Measurements from ENCODE around the gene F12. TPM values are rescaled to one million over a fixed set of nuclear protein-coding genes. Genes with fewer than 3 reads are reported as not detected.
A peak's percentile ranks its signal among the peaks of the same experiment; 100 is the strongest.

Gene F12
- total RNA-seq, 1 experiment from 2014 or later, result 13.4 TPM

- Histone ChIP-seq H3K36me3 (ENCODE audit: control insufficient read depth, insufficient read depth, low read length) (no peaks in the 10 kb centered on the region; the same call in 1 of the 2 replicates), H3K27ac (ENCODE audit: low read length) (peak overlapping the region; percentile 84), H3K27me3 (ENCODE audit: control insufficient read depth, insufficient read depth, low read length) (no peaks in the 10 kb centered on the region), H3K4me3 (ENCODE audit: low read depth in 2 of 2, low read length in 2 of 2) (peak overlapping the region; percentile 54 to 70), H3K9me3 (ENCODE audit: control insufficient read depth, insufficient read depth, low read depth, low read length) (no peaks in the 10 kb centered on the region), H3K4me1 (ENCODE audit: control insufficient read depth, insufficient read depth, low read length) (peaks cover 49% of the 10 kb centered on the region)
- POLR2A ChIA-PET, result interaction anchor here (0.6 to 0.7 kb wide), 5 partner anchors 9 to 162 kb away, joined by 4 to 6 read pairs (median 4); no protein-coding TSS in a partner anchor
- DNase-seq (ENCODE audit: low read depth, low spot score), result no peak
- in situ Hi-C loops (cut with HindIII; ENCODE audit: low pct_unique_long_range_greater_than_20kb, low sequenced_read_pairs) (no loop called here), intact Hi-C loops (cut with micrococcal nuclease; ENCODE audit: unreplicated experiment) (no loop called here)
- no peak for ATAC-seq
- no TSS peak for BruUV-seq (replicated peaks)
- CTCF ChIA-PET, result interaction anchor here (0.7 kb wide), 1 partner anchor 67 kb away, joined by 3 read pairs; no protein-coding TSS in a partner anchor
- TF ChIP-seq SIN3A (IDR thresholded peaks at IDR 0.05; ENCODE audit: borderline replicate concordance, insufficient read depth, low read depth, low read length) (no peak), TCF7L2 (IDR thresholded peaks at IDR 0.05; ENCODE audit: low read depth, low read length) (no peak), REST (IDR thresholded peaks at IDR 0.05; ENCODE audit: insufficient read depth in 1 of 2, low read depth in 2 of 2, low read length in 1 of 2) (no peak), CTCF (IDR thresholded peaks at IDR 0.05) (no peak), POLR2AphosphoS5 (IDR thresholded peaks at IDR 0.05; ENCODE audit: low read depth, low read length) (no peak)
Measured at GRCh38 chr5:177445917-177446199, 36.5 kb upstream of the F12 start.

GRCh38 chr5:177445052-177445916 is 35.9 kb upstream of the F12 start:
- ATAC-seq, result no peak
- BruUV-seq (replicated peaks), result TSS peak; percentile 79
- in situ Hi-C loops (cut with HindIII; ENCODE audit: low pct_unique_long_range_greater_than_20kb, low sequenced_read_pairs), result no loop called here
- peak overlapping the region; percentile 84 for H3K27ac ChIP-seq (ENCODE audit: low read length)
- no peaks in the 10 kb centered on the region for H3K27me3 ChIP-seq (ENCODE audit: control insufficient read depth, insufficient read depth, low read length)
- no peak for DNase-seq (ENCODE audit: low read depth, low spot score)
- POLR2A ChIA-PET, result interaction anchor here (0.6 to 0.7 kb wide), 5 partner anchors 9 to 163 kb away, joined by 4 to 6 read pairs (median 4); no protein-coding TSS in a partner anchor
- TF ChIP-seq SIN3A (IDR thresholded peaks at IDR 0.05; ENCODE audit: borderline replicate concordance, insufficient read depth, low read depth, low read length) (no peak), POLR2AphosphoS5 (IDR thresholded peaks at IDR 0.05; ENCODE audit: low read depth, low read length) (peak; percentile 23; the same call in 1 of the 2 replicates)
- H3K4me3 ChIP-seq (ENCODE audit: low read depth in 2 of 2, low read length in 2 of 2), result no peak overlapping the region
- no peaks in the 10 kb centered on the region for H3K9me3 ChIP-seq (ENCODE audit: control insufficient read depth, insufficient read depth, low read depth, low read length)
- peaks cover 46% of the 10 kb centered on the region for H3K4me1 ChIP-seq (ENCODE audit: control insufficient read depth, insufficient read depth, low read length)
- CTCF ChIA-PET, result interaction anchor here (0.7 kb wide), 1 partner anchor 67 kb away, joined by 3 read pairs; no protein-coding TSS in a partner anchor
- no peaks in the 10 kb centered on the region; the same call in 1 of the 2 replicates for H3K36me3 ChIP-seq (ENCODE audit: control insufficient read depth, insufficient read depth, low read length)
- intact Hi-C loops (cut with micrococcal nuclease; ENCODE audit: unreplicated experiment), result no loop called here

Data from Panc1 (cell line).